ENCODE measurements around the gene TYW5.

Gene TYW5

GRCh38 chr2:199907008-199907714, 48.1 kb downstream of the TYW5 start:
- Histone ChIP-seq H3K9me3 (ENCODE audit: control insufficient read depth, low read length) (no peaks in the 10 kb centered on the region), H3K36me3 (ENCODE audit: control insufficient read depth, insufficient read depth, low read length) (no peaks in the 10 kb centered on the region), H3K79me2 (peaks cover under 1% of the 10 kb centered on the region), H3K9ac (no peak overlapping the region), H3K4me3 (ENCODE audit: low read depth, low read length) (no peak overlapping the region), H2AFZ (no peak overlapping the region), H3K4me2 (ENCODE audit: low read length) (no peak overlapping the region), H3K27me3 (ENCODE audit: control insufficient read depth, insufficient read depth, low read length) (no peaks in the 10 kb centered on the region), H3K4me1 (peaks cover 7% of the 10 kb centered on the region), H3K27ac (no peak overlapping the region)
- no peak for TF ChIP-seq CTCF (IDR thresholded peaks at IDR 0.05)

DNA sequence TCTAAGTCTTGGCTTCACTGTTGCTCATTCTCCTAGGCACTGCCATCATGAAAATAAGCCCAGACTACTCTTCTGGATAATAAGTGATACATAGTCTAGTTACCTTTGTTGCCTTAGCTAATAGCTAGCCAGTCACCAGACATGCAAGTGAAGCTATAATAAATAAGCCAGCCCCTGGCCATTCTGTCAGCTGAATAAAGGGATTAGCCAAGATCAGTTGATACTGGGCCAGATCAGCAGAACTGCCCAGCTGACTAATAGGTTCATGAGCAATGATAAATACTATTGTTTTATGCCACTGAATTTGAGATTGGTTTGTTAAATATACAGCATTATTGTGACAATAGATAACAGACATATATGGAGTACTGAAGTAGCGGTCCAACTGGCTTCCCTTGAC, 52.2 kb downstream of the TYW5 start:
- Histone ChIP-seq H3K36me3 (ENCODE audit: control insufficient read depth, insufficient read depth, low read length) (no peaks in the 10 kb centered on the region), H3K79me2 (no peaks in the 10 kb centered on the region), H3K4me3 (ENCODE audit: low read depth, low read length) (no peak overlapping the region), H3K4me2 (ENCODE audit: low read length) (no peak overlapping the region), H3K4me1 (no peaks in the 10 kb centered on the region), H2AFZ (no peak overlapping the region), H3K27ac (no peak overlapping the region), H3K9ac (no peak overlapping the region), H3K27me3 (ENCODE audit: control insufficient read depth, insufficient read depth, low read length) (no peaks in the 10 kb centered on the region), H3K9me3 (ENCODE audit: control insufficient read depth, low read length) (no peaks in the 10 kb centered on the region)
- TF ChIP-seq CTCF (IDR thresholded peaks at IDR 0.05) = no peak

- no peak for TF ChIP-seq CTCF (IDR thresholded peaks at IDR 0.05)
- Histone ChIP-seq H3K4me3 (ENCODE audit: low read depth, low read length) (no peak overlapping the region), H3K27ac (no peak overlapping the region), H3K27me3 (ENCODE audit: control insufficient read depth, insufficient read depth, low read length) (no peaks in the 10 kb centered on the region), H3K9ac (no peak overlapping the region), H3K79me2 (no peaks in the 10 kb centered on the region), H3K4me1 (no peaks in the 10 kb centered on the region), H3K36me3 (ENCODE audit: control insufficient read depth, insufficient read depth, low read length) (no peaks in the 10 kb centered on the region), H2AFZ (no peak overlapping the region), H3K9me3 (ENCODE audit: control insufficient read depth, low read length) (no peaks in the 10 kb centered on the region), H3K4me2 (ENCODE audit: low read length) (no peak overlapping the region)
Measured at GRCh38 chr2:199902486-199903110, 52.7 kb downstream of the TYW5 start.

GRCh38 chr2:199901942-199902341, 53.3 kb downstream of the TYW5 start:
- Histone ChIP-seq H3K9me3 (ENCODE audit: control insufficient read depth, low read length) (no peaks in the 10 kb centered on the region), H3K36me3 (ENCODE audit: control insufficient read depth, insufficient read depth, low read length) (no peaks in the 10 kb centered on the region), H3K4me3 (ENCODE audit: low read depth, low read length) (no peak overlapping the region), H3K4me1 (no peaks in the 10 kb centered on the region), H3K27me3 (ENCODE audit: control insufficient read depth, insufficient read depth, low read length) (no peaks in the 10 kb centered on the region), H3K79me2 (no peaks in the 10 kb centered on the region), H3K4me2 (ENCODE audit: low read length) (no peak overlapping the region), H3K9ac (no peak overlapping the region), H2AFZ (no peak overlapping the region), H3K27ac (no peak overlapping the region)
- TF ChIP-seq CTCF (IDR thresholded peaks at IDR 0.05) = no peak

GRCh38 chr2:199896617-199897016, 58.7 kb downstream of the TYW5 start:
- no peaks in the 10 kb centered on the region for H3K27me3 ChIP-seq (ENCODE audit: control insufficient read depth, insufficient read depth, low read length)
- no peak overlapping the region for H3K9ac ChIP-seq
- no peaks in the 10 kb centered on the region for H3K79me2 ChIP-seq
- no peak overlapping the region for H3K4me3 ChIP-seq (ENCODE audit: low read depth, low read length)
- no peak overlapping the region for H3K27ac ChIP-seq
- H3K4me1 ChIP-seq = no peaks in the 10 kb centered on the region
- no peak overlapping the region for H2AFZ ChIP-seq
- H3K4me2 ChIP-seq (ENCODE audit: low read length) = no peak overlapping the region
- H3K9me3 ChIP-seq (ENCODE audit: control insufficient read depth, low read length) = no peaks in the 10 kb centered on the region
- H3K36me3 ChIP-seq (ENCODE audit: control insufficient read depth, insufficient read depth, low read length) = no peaks in the 10 kb centered on the region
- TF ChIP-seq CTCF (IDR thresholded peaks at IDR 0.05) = no peak
